ENCODE data around the gene PAK3. TPM values are rescaled to one million over a fixed set of nuclear protein-coding genes. Genes with fewer than 3 reads are reported as not detected.

The PAK3 gene
- total and polyA plus RNA-seq, 2 experiments from 2014 or later, result 2.4 to 2.9 TPM

DNA sequence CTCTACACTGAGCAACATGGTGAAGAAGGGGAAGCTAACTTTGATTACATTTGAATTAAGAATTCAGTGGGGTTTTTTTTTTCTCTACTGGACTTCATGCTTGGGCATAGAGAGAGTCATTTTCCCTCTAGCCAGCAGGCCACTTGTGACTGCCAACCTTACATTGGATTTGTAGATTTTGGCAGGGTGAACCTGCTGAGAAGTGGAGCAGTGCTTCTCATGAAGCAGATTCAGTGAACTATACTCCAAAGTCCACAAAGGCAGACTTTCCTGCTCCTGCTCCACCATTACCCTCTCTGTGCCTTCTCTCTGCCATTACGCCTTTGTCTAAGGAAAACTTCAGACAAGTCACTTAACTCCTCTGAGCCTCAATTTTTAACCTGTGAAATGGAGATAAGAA, 69.9 kb downstream of the PAK3 start:
- Histone ChIP-seq H3K4me1 (ENCODE audit: insufficient read depth) (no peaks in the 10 kb centered on the region), H3K36me3 (replicated peaks; ENCODE audit: insufficient read depth, low read depth) (no peaks in the 10 kb centered on the region), H3K27ac (no peak overlapping the region), H3K27me3 (no peaks in the 10 kb centered on the region), H3K4me3 (no peak overlapping the region), H3K4me2 (no peak overlapping the region), H3K9me3 (ENCODE audit: low read depth) (no peaks in the 10 kb centered on the region), H3K79me2 (no peaks in the 10 kb centered on the region), H3K9me2 (replicated peaks; ENCODE audit: insufficient read depth) (no peaks in the 10 kb centered on the region), H2AFZ (no peak overlapping the region), H4K20me1 (ENCODE audit: insufficient read depth, poor library complexity, severe bottlenecking) (no peaks in the 10 kb centered on the region)
- TF ChIP-seq, protein P1, sequence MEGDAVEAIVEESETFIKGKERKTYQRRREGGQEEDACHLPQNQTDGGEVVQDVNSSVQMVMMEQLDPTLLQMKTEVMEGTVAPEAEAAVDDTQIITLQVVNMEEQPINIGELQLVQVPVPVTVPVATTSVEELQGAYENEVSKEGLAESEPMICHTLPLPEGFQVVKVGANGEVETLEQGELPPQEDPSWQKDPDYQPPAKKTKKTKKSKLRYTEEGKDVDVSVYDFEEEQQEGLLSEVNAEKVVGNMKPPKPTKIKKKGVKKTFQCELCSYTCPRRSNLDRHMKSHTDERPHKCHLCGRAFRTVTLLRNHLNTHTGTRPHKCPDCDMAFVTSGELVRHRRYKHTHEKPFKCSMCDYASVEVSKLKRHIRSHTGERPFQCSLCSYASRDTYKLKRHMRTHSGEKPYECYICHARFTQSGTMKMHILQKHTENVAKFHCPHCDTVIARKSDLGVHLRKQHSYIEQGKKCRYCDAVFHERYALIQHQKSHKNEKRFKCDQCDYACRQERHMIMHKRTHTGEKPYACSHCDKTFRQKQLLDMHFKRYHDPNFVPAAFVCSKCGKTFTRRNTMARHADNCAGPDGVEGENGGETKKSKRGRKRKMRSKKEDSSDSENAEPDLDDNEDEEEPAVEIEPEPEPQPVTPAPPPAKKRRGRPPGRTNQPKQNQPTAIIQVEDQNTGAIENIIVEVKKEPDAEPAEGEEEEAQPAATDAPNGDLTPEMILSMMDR (IDR thresholded peaks at IDR 0.05; ENCODE audit: poor library complexity), result no peak
- TF ChIP-seq EZH2phosphoT487 (IDR thresholded peaks at IDR 0.05; ENCODE audit: low read depth, severe bottlenecking, unreplicated experiment), result no peak
- no peak for TF ChIP-seq EZH2 (IDR thresholded peaks at IDR 0.05; ENCODE audit: borderline replicate concordance)
- no peak for DNase-seq (ENCODE audit: low spot score)
- WGBS (ENCODE audit: low lambda C conversion rate, missing lambda C conversion rate), result 84% methylated on average over 1 of the region's 1 CpG

DNA sequence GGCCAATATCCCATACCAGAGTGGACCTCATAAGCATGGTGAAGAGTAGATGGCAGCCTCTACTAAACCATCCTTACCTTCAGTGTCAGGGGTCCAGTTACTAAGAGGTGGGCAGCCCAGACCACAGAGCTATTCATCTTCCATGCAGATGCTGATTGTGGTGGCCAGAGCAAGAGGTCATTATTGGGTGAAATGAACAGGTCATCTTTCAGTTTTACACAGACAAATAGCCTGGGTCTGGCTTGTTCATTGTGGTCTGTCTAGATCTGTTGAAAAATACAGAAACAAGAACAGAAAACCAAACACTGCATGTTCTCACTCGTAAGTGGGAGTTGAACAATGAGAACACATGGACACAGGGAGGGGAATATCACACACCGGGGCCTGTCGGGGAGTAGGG, 71.3 kb downstream of the PAK3 start:
- TF ChIP-seq EZH2phosphoT487 (IDR thresholded peaks at IDR 0.05; ENCODE audit: low read depth, severe bottlenecking, unreplicated experiment) (no peak), EZH2 (IDR thresholded peaks at IDR 0.05; ENCODE audit: borderline replicate concordance) (no peak)
- TF ChIP-seq, protein P1 (IDR thresholded peaks at IDR 0.05; ENCODE audit: poor library complexity), result no peak
- Histone ChIP-seq H3K36me3 (replicated peaks; ENCODE audit: insufficient read depth, low read depth) (no peaks in the 10 kb centered on the region), H3K9me3 (ENCODE audit: low read depth) (no peaks in the 10 kb centered on the region), H2AFZ (no peak overlapping the region), H3K27me3 (no peaks in the 10 kb centered on the region), H3K27ac (no peak overlapping the region), H4K20me1 (ENCODE audit: insufficient read depth, poor library complexity, severe bottlenecking) (no peaks in the 10 kb centered on the region), H3K4me3 (no peak overlapping the region), H3K79me2 (no peaks in the 10 kb centered on the region), H3K4me2 (no peak overlapping the region), H3K9me2 (replicated peaks; ENCODE audit: insufficient read depth) (no peaks in the 10 kb centered on the region), H3K4me1 (ENCODE audit: insufficient read depth) (no peaks in the 10 kb centered on the region)
- no peak for DNase-seq (ENCODE audit: low spot score)
- WGBS (ENCODE audit: low lambda C conversion rate, missing lambda C conversion rate), result 90% methylated on average over 3 of the region's 3 CpGs

DNA sequence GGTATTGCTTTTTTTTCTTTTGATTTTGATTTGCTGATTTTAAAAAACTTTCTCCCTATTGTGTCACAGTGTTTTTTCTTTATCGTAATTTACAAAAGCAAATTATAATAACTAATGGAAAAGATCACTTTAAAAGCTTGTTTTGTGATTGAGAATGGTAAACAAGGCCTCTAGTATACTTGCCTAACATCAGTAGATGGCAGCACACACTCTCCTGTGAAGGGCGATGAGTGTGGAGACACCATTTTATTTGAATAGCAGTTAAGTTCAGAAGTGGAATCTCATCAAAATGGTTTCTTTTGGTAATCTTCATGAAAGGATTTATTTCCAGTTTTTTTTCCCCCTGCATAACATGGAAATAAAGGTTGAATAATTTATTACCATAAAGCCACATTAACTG, 72.3 kb downstream of the PAK3 start:
- TF ChIP-seq, protein P1 (IDR thresholded peaks at IDR 0.05; ENCODE audit: poor library complexity), result peak; percentile 55
- no peak for TF ChIP-seq EZH2phosphoT487 (IDR thresholded peaks at IDR 0.05; ENCODE audit: low read depth, severe bottlenecking, unreplicated experiment)
- 52% methylated on average over 2 of the region's 2 CpGs for WGBS (ENCODE audit: low lambda C conversion rate, missing lambda C conversion rate)

DNA sequence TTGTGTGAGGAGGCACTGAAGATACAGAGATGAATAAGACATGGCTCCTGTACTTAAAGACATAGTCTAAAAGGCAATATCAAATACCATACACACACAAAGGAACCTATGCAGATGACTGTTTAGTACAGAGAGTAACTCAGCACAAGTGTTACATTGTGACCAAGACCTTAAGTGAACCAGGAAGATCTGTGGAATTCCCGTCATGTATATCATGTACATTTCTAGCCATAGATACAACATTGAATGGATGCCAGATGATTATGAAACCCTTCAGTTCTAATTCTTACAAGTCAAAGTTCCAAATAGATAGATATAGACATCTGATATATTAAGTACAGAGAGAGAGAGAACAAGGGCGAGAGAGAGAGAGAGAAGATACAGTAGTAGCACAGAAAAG, 73.2 kb downstream of the PAK3 start:
- no peaks in the 10 kb centered on the region for H3K36me3 ChIP-seq (replicated peaks; ENCODE audit: insufficient read depth, low read depth)
- H4K20me1 ChIP-seq (ENCODE audit: insufficient read depth, poor library complexity, severe bottlenecking), result no peaks in the 10 kb centered on the region
- 86% methylated on average over 2 of the region's 2 CpGs for WGBS (ENCODE audit: low lambda C conversion rate, missing lambda C conversion rate)
- H3K4me2 ChIP-seq, result no peak overlapping the region
- H3K79me2 ChIP-seq, result no peaks in the 10 kb centered on the region
- TF ChIP-seq, protein P1 (IDR thresholded peaks at IDR 0.05; ENCODE audit: poor library complexity), result no peak
- TF ChIP-seq EZH2 (IDR thresholded peaks at IDR 0.05; ENCODE audit: borderline replicate concordance), result no peak
- TF ChIP-seq EZH2phosphoT487 (IDR thresholded peaks at IDR 0.05; ENCODE audit: low read depth, severe bottlenecking, unreplicated experiment), result no peak
- no peak overlapping the region for H3K4me3 ChIP-seq
- no peak for DNase-seq (ENCODE audit: low spot score)
- no peaks in the 10 kb centered on the region for H3K4me1 ChIP-seq (ENCODE audit: insufficient read depth)
- H3K27ac ChIP-seq, result no peak overlapping the region
- no peak overlapping the region for H2AFZ ChIP-seq
- no peaks in the 10 kb centered on the region for H3K9me2 ChIP-seq (replicated peaks; ENCODE audit: insufficient read depth)
- H3K27me3 ChIP-seq, result no peaks in the 10 kb centered on the region
- H3K9me3 ChIP-seq (ENCODE audit: low read depth), result no peaks in the 10 kb centered on the region

More for the DNA sequence above, 72.3 kb downstream of the PAK3 start:
- DNase-seq (ENCODE audit: low spot score), result peak; percentile 33
- H3K4me1 ChIP-seq (ENCODE audit: insufficient read depth), result no peaks in the 10 kb centered on the region
- no peak overlapping the region for H3K4me3 ChIP-seq
- H3K36me3 ChIP-seq (replicated peaks; ENCODE audit: insufficient read depth, low read depth), result no peaks in the 10 kb centered on the region
- H3K27me3 ChIP-seq, result no peaks in the 10 kb centered on the region
- no peak overlapping the region for H2AFZ ChIP-seq
- H3K4me2 ChIP-seq, result no peak overlapping the region
- H3K27ac ChIP-seq, result no peak overlapping the region
- no peaks in the 10 kb centered on the region for H3K9me2 ChIP-seq (replicated peaks; ENCODE audit: insufficient read depth)
- no peaks in the 10 kb centered on the region for H4K20me1 ChIP-seq (ENCODE audit: insufficient read depth, poor library complexity, severe bottlenecking)
- no peaks in the 10 kb centered on the region for H3K9me3 ChIP-seq (ENCODE audit: low read depth)
- no peaks in the 10 kb centered on the region for H3K79me2 ChIP-seq
